Measurements from ENCODE around the gene BMF.
"Not testable (repeated sequence)": the region's sequence is repeated elsewhere in the genome, so short reads cannot be mapped to it uniquely, and the experiment has no call there.

Gene BMF

DNA sequence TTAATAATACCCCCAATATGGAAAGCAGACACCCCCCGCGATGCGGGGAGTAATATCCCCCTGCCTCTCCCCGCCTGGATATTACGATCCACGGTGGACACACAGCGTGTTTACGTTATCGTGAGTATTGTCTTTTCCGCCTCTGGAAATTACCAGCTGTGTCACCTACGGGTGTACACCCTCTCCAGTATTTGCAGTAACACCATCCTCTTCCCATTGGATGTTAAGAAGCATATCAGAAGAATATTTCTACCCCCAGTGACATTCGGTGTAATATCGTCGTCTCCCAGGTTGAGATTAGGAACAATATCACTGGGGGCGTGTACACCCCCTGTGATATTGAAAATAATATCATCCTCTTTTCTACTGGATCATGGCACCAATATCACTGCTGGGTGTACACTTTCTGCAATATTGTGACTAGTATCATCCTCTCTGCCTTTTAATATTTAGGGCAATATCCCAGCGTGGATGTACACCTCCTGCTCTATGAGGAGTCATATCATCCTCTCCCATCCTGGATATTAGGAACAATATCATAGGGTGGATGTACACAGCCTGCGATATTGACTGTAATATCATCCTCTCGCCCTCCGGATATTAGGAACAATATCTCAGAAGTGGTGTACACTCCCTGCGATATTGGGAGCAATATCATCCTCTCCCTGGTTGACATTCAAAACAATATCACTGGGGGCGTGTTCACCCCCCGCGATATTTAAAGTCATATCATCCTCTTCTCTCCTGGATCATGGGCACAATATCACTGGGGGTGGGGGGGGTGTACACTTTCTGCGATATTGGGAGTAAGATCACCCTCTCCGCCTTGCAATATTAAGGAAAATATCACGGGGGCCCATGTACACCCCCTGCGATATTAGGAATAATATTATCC lies 20.3 kb upstream of the BMF start:
- no peak for DNase-seq (ENCODE audit: low read depth)

DNA sequence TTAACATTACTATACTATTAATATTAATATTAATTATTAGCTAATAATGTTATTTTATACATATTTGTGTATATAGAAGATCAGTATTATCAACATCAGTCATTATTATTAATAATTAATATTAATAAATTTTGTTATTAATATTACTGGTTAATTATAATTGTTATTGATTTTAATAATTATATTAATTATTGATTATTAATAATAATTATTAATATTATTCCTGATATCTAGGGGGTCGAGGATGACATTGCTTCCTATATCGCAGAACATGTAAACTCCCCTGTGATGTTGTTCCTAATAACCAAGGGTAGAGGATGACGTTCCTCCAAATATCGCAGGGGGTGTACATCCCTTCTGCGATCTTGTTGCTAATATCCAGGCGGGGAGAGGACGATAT lies 17.3 kb upstream of the BMF start:
- no peak for DNase-seq (ENCODE audit: low read depth)

DNA sequence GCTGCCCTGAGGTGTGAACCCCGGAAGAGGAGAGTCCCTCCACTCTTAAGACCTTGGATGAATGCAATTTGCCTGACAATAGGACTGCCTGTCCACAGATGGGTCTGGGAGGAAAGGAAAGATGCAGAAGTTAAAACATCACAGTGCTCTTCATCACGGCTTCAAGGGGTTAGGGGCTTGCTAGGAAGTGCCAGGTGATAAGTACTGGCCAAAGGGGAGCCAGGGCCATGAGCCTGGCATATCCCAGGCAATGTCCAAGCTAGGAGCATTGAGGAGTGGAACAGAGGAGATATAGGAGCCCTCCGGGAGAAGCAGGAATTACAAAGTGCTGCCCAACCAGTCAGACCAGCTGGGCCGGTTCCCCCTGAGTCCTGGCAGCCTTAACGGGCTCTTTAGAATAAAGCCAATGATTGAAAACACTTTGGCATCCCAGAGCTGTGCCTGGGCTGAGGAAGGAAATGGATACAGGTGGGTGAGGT lies 16.2 kb upstream of the BMF start:
- not testable (repeated sequence) for DNase-seq (ENCODE audit: low read depth)

DNA sequence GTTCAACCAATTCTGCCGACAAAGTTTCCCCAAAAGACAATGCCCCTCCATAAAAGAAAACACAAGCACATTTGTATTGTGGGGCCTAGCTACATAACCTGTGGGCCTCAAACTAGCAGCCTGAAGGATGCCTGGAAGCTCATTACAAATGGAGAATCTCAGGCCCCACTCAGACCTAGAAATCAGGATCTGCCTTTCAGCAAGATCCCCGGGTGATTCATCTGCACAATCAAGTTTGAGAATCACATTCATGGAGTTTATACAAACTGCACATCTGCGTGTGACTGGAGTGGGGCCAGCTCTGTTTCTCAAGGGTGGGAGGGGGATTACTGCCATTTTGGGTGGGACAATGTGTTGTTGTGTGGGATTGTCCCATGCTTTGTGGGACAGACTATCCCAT lies 15.7 kb upstream of the BMF start:
- not testable (repeated sequence) for DNase-seq (ENCODE audit: low read depth)

DNA sequence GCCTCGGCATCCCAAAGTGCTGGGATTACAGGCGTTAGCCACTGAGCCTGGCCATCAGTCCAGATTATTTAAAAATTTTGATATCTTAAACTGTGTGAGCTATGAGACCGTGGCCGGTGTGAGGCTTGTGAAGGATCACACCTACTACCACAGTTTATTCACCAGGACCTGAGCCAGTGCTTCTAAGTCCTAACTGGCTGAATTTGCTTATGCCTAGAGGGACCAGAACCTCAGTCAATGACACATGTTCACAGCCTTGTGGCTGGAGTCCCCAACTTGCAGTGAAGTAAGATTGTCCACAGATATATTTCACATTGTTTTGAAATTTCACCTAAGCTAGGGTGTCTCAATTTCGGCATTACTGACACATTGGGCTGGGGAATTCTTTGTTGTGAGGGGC lies 15.2 kb upstream of the BMF start:
- DNase-seq (ENCODE audit: low read depth): not testable (repeated sequence)

DNA sequence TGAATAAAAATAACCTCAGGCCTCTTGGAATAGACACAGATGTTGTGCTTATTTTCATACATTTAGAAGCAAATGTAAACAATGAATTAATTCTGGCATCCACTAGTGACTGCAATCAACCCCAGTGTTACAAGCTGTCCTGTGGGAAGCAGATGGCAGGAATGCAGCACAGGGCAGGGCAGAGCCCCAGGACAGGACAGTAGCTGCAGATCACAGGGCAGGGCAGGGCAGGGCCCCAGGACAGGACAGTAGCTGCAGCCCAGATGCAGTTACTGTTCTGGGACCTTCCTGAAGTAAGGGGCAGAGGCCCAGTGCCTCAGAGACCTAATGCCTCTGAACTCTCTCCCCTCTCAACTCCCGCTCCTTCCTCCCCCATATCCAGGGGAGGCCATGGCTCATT lies 14.3 kb upstream of the BMF start:
- DNase-seq (ENCODE audit: low read depth): not testable (repeated sequence)

DNA sequence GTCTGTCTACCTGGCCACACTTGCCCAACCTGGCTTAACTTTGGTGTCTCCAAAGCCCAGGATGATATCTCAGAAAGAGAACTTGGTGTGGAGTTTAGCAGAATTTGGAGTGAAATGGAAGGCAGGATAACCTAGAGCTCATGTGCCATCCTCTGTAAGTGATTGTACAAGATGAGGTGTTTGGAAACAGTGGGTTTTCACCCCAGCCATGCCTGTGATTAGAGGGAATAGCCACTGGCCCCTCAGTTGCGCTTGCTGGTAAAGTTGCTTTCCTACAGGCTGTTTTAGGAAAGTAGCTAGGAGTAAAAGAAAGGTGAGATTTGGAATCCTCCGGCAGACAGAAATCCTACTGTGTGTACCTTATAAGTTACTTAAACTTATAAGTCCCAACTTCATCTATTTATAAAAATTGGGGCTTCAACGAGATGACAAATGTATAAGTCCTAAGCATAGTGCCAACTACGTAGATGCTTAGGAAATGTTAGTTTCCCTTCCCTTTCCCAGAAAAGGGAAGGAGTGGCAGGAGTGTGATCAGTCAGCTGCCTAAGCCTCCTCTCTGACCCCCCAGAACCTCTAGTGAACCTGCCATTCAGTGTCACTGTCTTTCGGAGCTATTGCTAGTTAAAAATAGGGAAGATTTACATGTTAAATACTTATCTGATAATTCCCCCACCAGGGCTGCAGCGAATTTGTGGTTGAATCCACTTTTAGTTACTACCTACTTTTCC lies 13.4 kb upstream of the BMF start:
- no peak for DNase-seq (ENCODE audit: low read depth)

DNA sequence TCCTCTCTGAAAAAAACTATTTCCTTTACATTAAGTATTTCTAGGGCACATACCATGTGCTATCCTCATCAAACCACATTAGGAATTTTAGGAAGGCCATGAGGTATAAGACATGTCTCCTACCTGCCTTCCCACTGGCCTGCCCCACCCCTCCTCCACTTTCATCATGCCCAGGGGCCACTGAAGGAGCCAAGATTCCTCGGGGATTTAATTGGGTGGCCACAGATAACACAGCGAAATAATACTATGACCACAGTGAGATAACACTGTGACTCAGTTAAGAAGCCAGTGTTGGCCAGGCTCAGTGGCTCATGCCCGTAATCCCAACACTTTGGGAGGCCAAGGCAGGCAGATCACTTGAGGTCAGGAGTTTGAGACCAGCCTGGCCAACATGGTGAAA lies 9.8 kb upstream of the BMF start:
- peak; percentile 84 for DNase-seq (ENCODE audit: low read depth)

DNA sequence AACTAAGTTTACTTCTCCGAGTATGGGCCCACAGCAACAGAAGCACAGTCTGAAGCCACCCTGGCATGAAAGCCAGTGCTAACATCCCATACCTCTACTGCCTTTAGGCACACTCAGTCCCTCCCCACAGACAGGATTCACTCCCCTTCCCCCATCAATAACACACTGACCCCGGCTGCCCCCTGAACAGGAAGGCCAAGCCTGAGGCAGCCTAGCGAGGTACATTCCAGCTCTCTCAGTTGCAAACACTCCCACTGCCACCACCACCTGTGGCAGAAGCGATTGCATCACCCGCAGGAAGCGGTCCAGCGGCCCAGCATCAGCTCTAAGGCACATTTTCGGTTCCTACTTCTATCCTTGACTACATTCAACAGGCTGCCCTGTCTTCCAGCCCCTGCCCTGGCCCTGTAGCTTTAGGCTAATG lies 7.0 kb upstream of the BMF start:
- peak; percentile 37 for DNase-seq (ENCODE audit: low read depth)

DNA sequence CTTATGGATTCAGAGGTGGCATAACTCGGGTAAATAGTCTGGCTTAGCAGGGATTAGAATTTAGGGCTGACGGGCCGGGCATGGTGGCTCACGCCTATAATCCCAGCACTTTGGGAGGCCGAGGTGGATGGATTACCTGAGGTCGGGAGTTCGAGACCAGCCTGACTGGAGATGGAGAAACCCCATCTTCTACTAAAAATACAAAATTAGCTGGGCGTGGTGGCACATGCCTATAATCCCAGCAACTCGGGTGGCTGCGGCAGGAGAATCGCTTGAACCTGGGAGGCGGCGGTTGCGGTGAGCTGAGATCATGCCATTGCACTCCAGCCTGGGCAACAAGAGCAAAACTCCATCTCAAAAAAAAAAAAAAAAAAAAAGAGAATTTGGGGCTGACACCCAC lies 6.4 kb upstream of the BMF start:
- DNase-seq (ENCODE audit: low read depth): not testable (repeated sequence)

DNA sequence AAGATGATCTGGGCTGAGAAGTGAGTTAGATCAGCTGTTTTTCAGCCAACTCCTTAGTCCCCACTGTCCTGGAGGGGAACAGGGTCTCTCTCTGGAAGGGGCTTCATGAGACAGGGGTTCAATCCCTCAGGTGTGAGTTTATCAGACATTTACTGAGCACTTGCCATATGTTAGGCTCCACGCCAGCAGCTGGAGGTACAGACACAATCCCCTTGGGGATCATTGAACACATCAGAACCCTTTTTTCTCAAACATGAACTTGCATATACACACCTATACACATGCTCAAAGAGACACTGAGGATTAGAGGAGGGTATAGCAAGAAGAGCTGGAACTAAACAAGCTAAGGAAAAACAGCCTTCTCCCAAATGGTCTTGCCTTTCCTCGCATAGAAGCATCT lies 5.5 kb upstream of the BMF start:
- no peak for DNase-seq (ENCODE audit: low read depth)

DNA sequence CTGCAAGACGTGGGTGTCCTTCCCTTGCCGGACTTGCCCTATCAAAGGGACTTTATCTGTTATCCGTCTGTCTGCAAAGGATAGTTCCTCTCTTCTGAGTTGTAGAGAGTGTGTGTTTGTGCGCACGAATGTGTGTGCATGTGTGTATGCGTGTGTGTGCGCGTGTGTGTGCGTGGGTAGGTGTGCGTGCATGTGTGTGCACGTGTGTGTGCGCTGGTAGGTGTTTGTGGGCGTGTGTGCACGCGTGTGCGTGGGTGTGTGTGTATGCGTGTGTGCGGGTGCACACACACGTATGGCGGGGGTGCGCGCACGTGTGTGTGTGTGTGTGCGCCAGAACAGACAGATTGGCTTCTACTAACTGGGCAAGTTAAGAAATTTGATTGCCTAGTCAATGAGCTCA lies 4.1 kb upstream of the BMF start:
- DNase-seq (ENCODE audit: low read depth): no peak

DNA sequence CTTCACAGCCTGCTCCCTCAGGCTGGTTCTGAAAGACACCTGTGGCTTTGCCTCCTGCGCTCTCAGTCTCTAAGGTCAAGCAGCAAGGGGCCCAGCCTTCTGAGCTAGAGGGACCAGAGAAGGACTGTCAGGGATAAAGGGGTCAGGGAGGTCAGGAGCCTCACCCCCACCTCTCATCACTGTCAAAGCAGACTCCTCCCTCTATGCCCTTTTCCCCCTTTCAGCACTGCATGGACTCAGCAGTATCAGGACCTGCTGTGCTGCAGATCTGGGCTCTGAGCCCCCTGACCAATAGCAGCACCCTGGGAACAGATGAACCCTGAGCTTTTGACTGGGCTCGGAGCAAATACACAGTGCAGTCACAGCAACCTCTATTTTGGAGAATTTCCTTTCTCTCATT lies 3.2 kb upstream of the BMF start:
- no peak for DNase-seq (ENCODE audit: low read depth)

DNA sequence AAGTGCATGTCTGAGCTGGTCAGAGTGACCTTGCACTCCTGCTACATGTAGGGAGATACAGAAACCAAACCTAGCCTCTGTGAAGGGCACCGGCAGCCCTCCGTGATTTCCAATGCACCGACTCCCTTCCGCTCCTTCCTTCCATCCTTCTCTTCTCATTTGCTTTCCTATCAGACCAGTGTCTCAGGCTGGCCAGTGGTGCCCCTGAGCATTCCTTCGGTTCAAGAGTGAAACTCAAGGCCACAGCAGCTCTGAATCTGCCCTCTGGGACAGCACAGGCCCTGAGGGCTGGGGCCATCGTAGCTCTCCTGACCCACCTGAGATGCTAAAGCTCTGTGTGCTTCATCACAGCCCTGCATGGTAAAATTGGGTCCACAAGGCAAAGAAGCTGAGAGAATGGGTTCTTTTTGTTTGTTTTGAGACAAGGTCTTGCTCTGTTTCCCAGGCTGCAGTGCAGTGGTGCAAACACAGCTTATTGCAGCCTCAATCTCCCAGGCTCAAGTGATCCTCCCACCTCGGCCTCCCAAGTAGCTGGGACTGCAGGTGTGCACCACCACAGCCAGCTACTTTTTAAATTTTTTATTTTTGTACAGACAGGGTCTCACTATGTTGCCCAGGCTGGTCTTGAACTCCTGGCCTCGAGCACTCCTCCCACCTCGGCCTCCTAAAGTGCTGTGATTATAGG lies 2.3 kb upstream of the BMF start:
- DNase-seq (ENCODE audit: low read depth): no peak

DNA sequence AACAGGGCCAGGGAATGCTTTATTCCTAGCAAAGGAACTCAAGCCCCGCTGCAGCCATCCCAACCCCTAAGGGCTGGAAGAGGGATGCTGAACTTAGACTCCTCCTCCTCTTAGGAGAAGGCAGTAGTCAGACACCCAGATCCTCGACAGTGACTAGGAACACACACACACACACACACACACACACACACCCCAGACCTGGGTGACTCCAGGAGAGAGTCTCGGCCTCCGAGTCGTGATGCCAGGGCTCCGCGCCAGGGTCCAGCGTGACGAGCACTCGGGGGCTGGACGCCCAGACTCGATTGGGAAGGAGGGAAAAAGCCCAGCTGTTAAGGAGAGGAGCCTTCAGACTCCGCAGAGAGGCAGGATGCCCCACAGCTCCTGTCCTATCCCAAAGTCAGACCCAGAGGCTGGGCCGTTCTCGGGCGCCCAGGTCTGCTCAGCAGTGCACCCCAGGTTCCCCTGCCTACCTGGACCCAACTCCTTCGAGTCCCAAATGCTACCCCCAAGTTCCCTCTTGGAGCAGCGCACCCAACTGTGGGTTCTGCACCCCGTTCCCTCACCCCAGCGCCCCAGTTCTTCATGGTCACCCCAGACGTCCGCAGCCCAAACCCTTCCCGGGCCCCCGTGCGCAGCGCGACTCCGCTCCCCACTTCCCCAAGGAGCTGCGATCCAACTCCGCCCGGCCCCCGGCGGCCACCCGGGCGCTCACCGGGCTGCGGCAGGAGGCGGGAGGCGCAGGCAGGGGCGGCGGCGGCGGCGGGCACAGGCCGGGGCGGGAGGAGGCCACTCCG lies 421 bp downstream of the BMF start:
- peak; percentile 20 for DNase-seq (ENCODE audit: low read depth)

DNA sequence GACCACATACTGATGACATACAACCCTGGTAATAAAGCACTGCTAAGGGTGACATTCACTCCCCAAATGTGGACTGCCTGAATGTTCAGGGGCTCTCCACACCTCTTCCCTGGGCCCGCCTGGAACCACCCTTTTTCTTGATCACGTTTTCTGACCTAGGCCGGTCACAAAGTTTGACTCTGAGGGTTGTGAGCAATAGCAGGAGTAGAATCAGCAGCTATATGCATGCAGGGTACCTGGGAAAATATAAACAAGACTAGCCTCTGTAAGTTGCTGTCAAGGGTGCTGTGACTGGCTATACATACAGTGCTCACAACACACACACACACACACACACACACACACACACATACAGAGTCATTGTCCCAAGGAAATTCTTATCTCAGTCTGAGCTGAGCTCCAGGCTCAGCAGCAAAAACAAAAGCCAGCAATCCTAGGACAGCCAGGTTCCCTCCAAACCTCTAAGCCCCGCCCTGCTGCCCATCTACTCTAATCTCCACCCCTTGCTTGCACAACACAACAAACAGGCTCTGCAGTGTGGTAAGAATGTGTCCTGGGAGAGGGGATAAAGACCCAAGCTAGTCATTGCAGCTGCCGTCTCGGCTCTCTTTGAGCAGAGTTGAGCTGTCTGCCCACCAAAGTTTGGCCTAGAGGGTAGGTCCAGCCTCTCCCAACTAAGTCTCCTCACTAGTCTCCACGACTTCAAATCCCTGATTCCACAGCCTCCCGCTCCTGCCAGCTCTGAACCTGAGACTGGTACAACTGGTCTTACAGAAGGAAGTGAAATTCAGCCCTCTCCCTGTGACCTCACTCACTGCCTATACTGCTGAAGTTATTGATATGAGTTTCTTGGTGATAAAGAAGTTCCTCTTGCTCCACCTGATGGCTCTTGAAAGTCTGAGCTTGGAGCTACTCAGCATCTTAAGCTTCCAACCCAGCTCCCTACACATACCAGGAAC lies 2.2 kb downstream of the BMF start:
- peak; percentile 78 for DNase-seq (ENCODE audit: low read depth)

DNA sequence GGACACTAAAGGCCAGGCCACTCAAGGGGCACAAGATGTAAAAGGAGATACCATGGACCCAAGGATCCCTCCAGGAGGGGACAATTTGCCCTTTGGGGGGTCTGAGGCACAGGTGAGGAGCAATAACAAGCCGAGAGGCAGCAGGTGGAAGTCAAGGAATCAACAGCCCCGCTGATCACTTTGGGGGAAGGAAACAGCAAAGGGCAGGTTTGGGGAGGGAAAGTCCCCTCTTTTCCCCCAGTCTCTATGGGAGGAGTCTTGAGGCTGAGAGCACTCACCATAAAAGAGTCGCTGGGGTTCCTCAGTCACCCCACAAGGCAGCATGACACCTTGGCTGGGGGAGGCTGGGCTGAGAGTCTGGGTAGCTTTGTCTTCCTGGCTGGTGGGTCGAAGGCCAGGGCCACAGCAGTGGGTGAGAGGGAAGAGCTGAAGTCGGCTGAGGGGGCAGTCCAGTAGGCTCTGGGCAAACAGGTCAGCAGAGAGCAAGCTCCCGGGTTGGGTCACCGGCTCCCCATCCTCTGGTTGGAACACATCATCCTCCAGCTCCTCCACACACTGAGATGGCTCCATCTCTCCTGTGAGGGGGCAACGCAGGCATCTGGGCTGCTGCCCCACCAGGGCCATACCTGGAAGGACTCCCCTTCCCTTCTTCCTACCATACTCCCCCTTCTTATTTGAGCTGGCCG lies 3.0 kb downstream of the BMF start:
- no peak for DNase-seq (ENCODE audit: low read depth)

DNA sequence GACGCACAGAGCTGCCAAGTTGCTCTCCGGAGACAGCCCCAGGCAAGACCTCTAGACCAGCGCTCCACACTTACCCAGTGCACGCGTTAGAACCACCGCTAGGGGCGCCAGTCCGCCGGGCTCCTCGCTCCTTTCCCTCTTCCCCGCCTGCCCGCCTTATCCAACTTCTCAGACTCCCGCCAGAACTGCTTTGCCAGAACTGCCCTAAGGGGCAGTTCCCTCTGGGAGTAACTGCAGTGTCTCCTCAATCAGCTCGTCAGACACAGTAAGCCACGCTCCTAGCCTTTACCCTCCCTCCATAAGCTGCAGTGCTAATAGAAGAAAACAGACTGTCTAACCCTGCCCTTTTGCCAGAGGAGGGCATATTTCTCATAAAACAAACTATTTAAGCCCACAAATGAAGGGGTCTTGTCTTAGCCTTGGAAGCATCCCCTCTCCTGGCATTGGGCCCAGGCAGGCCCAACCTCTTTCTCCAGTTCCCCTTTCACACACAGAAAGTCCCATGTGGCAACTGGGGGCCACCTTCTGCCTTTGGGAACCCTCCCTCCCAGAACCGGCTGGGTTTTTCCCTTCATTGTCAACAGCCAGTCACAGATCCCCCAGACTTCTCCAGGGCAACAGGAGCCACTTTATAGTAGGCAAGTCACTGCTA lies 3.7 kb downstream of the BMF start:
- peak; percentile 61 for DNase-seq (ENCODE audit: low read depth)

DNA sequence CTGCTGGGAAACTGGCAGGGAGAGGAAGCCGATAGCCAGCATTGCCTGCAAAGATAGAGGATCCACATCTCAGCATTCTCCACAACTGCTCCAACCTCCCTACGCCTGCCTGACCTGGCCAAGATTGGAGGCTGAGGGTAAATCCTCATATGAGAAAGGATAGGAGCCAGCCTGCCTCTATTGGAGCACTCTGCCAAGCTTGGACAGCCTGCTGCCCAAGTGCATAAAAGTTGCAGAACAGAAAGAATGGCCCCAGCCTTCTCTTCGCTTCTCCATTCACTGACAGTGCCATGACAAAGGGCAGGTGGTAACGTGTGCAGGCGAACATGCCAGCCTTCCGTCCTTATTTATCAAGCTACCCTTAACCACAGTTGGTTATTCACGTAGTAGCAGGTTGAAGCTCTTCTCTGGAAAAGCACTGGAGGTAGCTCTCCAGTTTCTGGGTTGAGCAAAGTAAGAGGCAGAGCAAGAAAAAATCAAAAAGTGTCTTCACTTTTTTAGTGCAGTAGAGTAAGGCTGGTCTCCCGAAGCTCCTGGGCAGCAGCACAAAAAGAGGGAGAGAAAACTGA lies 4.3 kb downstream of the BMF start:
- DNase-seq (ENCODE audit: low read depth): no peak
